ENCODE measurements around the gene ADCY6.

ADCY6 gene

GRCh38 chr12:48782457-48783395 lies 6.2 kb downstream of the ADCY6 start:
- DNase-seq = no peak

GRCh38 chr12:48781750-48782456 lies 7.0 kb downstream of the ADCY6 start:
- DNase-seq = no peak

- no peak for DNase-seq
Observed at GRCh38 chr12:48780381-48781025, 8.4 kb downstream of the ADCY6 start.

- no peak for DNase-seq
Observed at GRCh38 chr12:48779869-48780268, 9.0 kb downstream of the ADCY6 start.

- DNase-seq = no peak
Observed at GRCh38 chr12:48777501-48778400, 11.1 kb downstream of the ADCY6 start.

GRCh38 chr12:48776956-48777355 lies 11.9 kb downstream of the ADCY6 start:
- no peak for DNase-seq

GRCh38 chr12:48775991-48776649 lies 12.8 kb downstream of the ADCY6 start:
- no peak for DNase-seq

GRCh38 chr12:48775299-48775698 lies 13.6 kb downstream of the ADCY6 start:
- no peak for DNase-seq

GRCh38 chr12:48774516-48774915 lies 14.4 kb downstream of the ADCY6 start:
- DNase-seq = no peak

GRCh38 chr12:48773686-48774085 lies 15.2 kb downstream of the ADCY6 start:
- DNase-seq = no peak

GRCh38 chr12:48771588-48772112 lies 17.2 kb downstream of the ADCY6 start:
- DNase-seq = no peak

GRCh38 chr12:48770756-48771155 lies 18.1 kb downstream of the ADCY6 start:
- DNase-seq = no peak

- DNase-seq = no peak
Observed at GRCh38 chr12:48768736-48769135, 20.2 kb downstream of the ADCY6 start.

GRCh38 chr12:48768147-48768546 lies 20.7 kb downstream of the ADCY6 start:
- DNase-seq = no peak

GRCh38 chr12:48767521-48767920 lies 21.4 kb downstream of the ADCY6 start:
- no peak for DNase-seq

- no peak for DNase-seq
Observed at GRCh38 chr12:48767047-48767446, 21.8 kb downstream of the ADCY6 start.

GRCh38 chr12:48765753-48766162 lies 23.1 kb downstream of the ADCY6 start:
- DNase-seq = no peak

- DNase-seq = no peak
Observed at GRCh38 chr12:48764521-48764920, 24.4 kb downstream of the ADCY6 start.

- no peak for DNase-seq
Observed at GRCh38 chr12:48758737-48759136, 30.2 kb downstream of the ADCY6 start.

GRCh38 chr12:48758186-48758585 lies 30.7 kb downstream of the ADCY6 start:
- DNase-seq = no peak

- no peak for DNase-seq
Observed at GRCh38 chr12:48750769-48751356, 38.0 kb downstream of the ADCY6 start.

Data from activated effector memory CD4-positive, alpha-beta T cell treated with Interleukin-2 at 50 U/mL for 16 hours (primary cell).